A549 (cell line): ENCODE results near the gene TBC1D14. TPM values are rescaled to one million over a fixed set of nuclear protein-coding genes. Genes with fewer than 3 reads are reported as not detected.

Experiments used
- ATAC-seq, 2 experiments: fragments of 200-7000 bp in 1 of 2; fragments of >200 bp in 1 of 2; cut with Nextera tagmentation in 1 of 2; cut with Tn5 transposase in 1 of 2; 3 replicates each; pipeline versions ENCODE4 v1.8.0 to v1.9.1; 2018 to 2020; ENCODE audit warnings: mild to moderate bottlenecking in 1 of 2, moderate library complexity in 1 of 2
- CTCF ChIA-PET: fragments of 300-600 bp; sonication (Branson Sonifier 250); formaldehyde crosslinking; extraction: SDS; loops from one replicate; lab custom pipeline; 2021; ENCODE audit warnings: antibody characterized with exemption, inconsistent platforms; lab: Yijun Ruan, JAX
- POLR2A ChIA-PET: fragments of 350-600 bp; formaldehyde crosslinking; extraction: SDS; loops from one replicate; lab custom pipeline; 2021; ENCODE audit warnings: antibody characterized with exemption, inconsistent platforms; lab: Yijun Ruan, JAX
- DNase-seq, 2 experiments: peaks; one replicate each; pipeline versions ENCODE4 v3.0.0 to v3.0.0-alpha.2; 2011 to 2016; ENCODE audit warnings: low read depth in 1 of 2, low spot score in 1 of 2
- FAIRE-seq: peaks from 2 replicates; lab custom pipeline; 2011; peaks lifted over from hg19 to GRCh38; lab: Jason Lieb, UNC
- H3K27ac ChIP-seq, 2 experiments: fragments of >200 bp; sonication (Bioruptor Twin); formaldehyde crosslinking; 3 replicates each; pipeline ENCODE4 v1.5.1; 2016 to 2017
- H3K4me1 ChIP-seq: fragments of >200 bp; sonication (Bioruptor Twin); formaldehyde crosslinking; 3 replicates; pipeline ENCODE4 v1.6.1; 2016
- H3K4me2 ChIP-seq: fragments of >200 bp; sonication (Bioruptor Twin); formaldehyde crosslinking; 3 replicates; pipeline ENCODE4 v1.6.1; 2016
- H3K4me3 ChIP-seq: fragments of >200 bp; sonication (Bioruptor Twin); formaldehyde crosslinking; 3 replicates; pipeline ENCODE4 v1.5.1; 2016
- H3K9me3 ChIP-seq: fragments of >200 bp; sonication (Bioruptor Twin); formaldehyde crosslinking; 3 replicates; pipeline ENCODE4 v1.6.1; 2016
- BCL3 ChIP-seq: fragments of >200 bp; sonication (Bioruptor Twin); formaldehyde crosslinking; IDR thresholded peaks from 3 replicates; pipeline ENCODE4 v1.6.1; 2016
- ELK1 ChIP-seq: fragments of 150-350 bp; IDR thresholded peaks from 2 replicates; pipeline ENCODE4 v1.6.1; 2014; ENCODE audit warnings: low read depth, mild to moderate bottlenecking, low read length
- FOSB ChIP-seq: fragments of 250-450 bp; sonication (Bioruptor Pico); IDR thresholded peaks from 2 replicates; pipeline ENCODE4 v1.5.0; 2020; ENCODE audit warnings: mild to moderate bottlenecking, moderate library complexity
- FOSL2 ChIP-seq, 2 experiments: fragments of 450-650 bp in 1 of 2; fragments of >200 bp in 1 of 2; sonication (Bioruptor Twin) in 1 of 2; formaldehyde crosslinking; IDR thresholded peaks; 2 replicates each; pipeline versions ENCODE4 v1.5.0 to v1.6.1; 2016 to 2020; ENCODE audit warnings: mild to moderate bottlenecking in 1 of 2, moderate library complexity in 1 of 2
- HES2 ChIP-seq: fragments of >200 bp; sonication (Bioruptor Twin); formaldehyde crosslinking; IDR thresholded peaks from 2 replicates; pipeline ENCODE4 v1.6.1; 2016
- HOXB13 ChIP-seq: fragments of 250-450 bp; sonication (Bioruptor Pico); IDR thresholded peaks from 2 replicates; pipeline ENCODE4 v1.5.0; 2020; ENCODE audit warnings: low read depth, mild to moderate bottlenecking, moderate library complexity
- HOXB5 ChIP-seq: fragments of 250-450 bp; sonication (Bioruptor Pico); IDR thresholded peaks from 2 replicates; pipeline ENCODE4 v1.5.0; 2020; ENCODE audit warnings: mild to moderate bottlenecking, moderate library complexity
- JUN ChIP-seq, 2 experiments: fragments of >200 bp; sonication (Bioruptor Twin); formaldehyde crosslinking; IDR thresholded peaks; 2 replicates in 1 of 2; 3 replicates in 1 of 2; pipeline ENCODE4 v1.6.1; 2016 to 2017
- JUNB ChIP-seq: fragments of >200 bp; sonication (Bioruptor Twin); formaldehyde crosslinking; IDR thresholded peaks from 2 replicates; pipeline ENCODE4 v1.6.1; 2016
- KDM5A ChIP-seq: fragments of 200-600 bp; sonication (generic); IDR thresholded peaks from 2 replicates; pipeline ENCODE4 v1.6.1; 2016; ENCODE audit warnings: antibody characterized with exemption, mild to moderate bottlenecking
- MAX ChIP-seq: IDR thresholded peaks from 2 replicates; pipeline ENCODE4 v1.6.1; 2012
- MYC ChIP-seq: IDR thresholded peaks from 2 replicates; pipeline ENCODE4 v1.6.1; 2012; ENCODE audit warnings: mild to moderate bottlenecking, inconsistent platforms, low read length, improper control_type of control experiment, borderline replicate concordance
- NFE2L2 ChIP-seq: fragments of 150-350 bp; conservative IDR thresholded peaks from 2 replicates; pipeline ENCODE4 v1.6.1; 2014; ENCODE audit warnings: low read length
- NPAS2 ChIP-seq: fragments of 250-450 bp; sonication (Bioruptor Pico); IDR thresholded peaks from 2 replicates; pipeline ENCODE4 v1.8.0; 2022; ENCODE audit warnings: mild to moderate bottlenecking, moderate library complexity, borderline replicate concordance
- PBX3 ChIP-seq: IDR thresholded peaks from 2 replicates; pipeline ENCODE4 v1.6.1; 2012
- PHF8 ChIP-seq: fragments of 200-600 bp; sonication (generic); IDR thresholded peaks from 2 replicates; pipeline ENCODE4 v1.6.1; 2016; ENCODE audit warnings: low read depth, mild to moderate bottlenecking, antibody characterized with exemption, moderate library complexity, borderline replicate concordance
- POLR2AphosphoS2 ChIP-seq: conservative IDR thresholded peaks from 2 replicates; pipeline ENCODE4 v1.6.1; 2012; ENCODE audit warnings: low read length, improper control_type of control experiment, inconsistent platforms
- RAD21 ChIP-seq, 2 experiments: fragments of >200 bp in 1 of 2; sonication (Bioruptor Twin) in 1 of 2; formaldehyde crosslinking in 1 of 2; IDR thresholded peaks in 1 of 2; conservative IDR thresholded peaks in 1 of 2; 2 replicates in 1 of 2; 3 replicates in 1 of 2; pipeline ENCODE4 v1.6.1; 2012 to 2018; ENCODE audit warnings: inconsistent platforms in 1 of 2
- RARB ChIP-seq: fragments of 250-450 bp; sonication (Bioruptor Pico); IDR thresholded peaks from 2 replicates; pipeline ENCODE4 v1.8.0; 2021; ENCODE audit warnings: mild to moderate bottlenecking, moderate library complexity
- RCOR1 ChIP-seq: fragments of 150-350 bp; IDR thresholded peaks from 2 replicates; pipeline ENCODE4 v1.6.1; 2014; ENCODE audit warnings: antibody characterized with exemption, low read length, low read depth
- REST ChIP-seq: fragments of 200-600 bp; sonication (generic); IDR thresholded peaks from 2 replicates; pipeline ENCODE4 v1.6.1; 2016; ENCODE audit warnings: antibody characterized with exemption, mild to moderate bottlenecking, moderate library complexity
- TFCP2L1 ChIP-seq: fragments of 250-450 bp; sonication (Bioruptor Pico); IDR thresholded peaks from 2 replicates; pipeline ENCODE4 v1.5.0; 2021; ENCODE audit warnings: mild to moderate bottlenecking
- ZFP36 ChIP-seq: fragments of 450-650 bp; IDR thresholded peaks from 2 replicates; pipeline ENCODE4 v1.6.1; 2014; ENCODE audit warnings: borderline replicate concordance; ENCODE audit not compliant: partially characterized antibody
- WGBS: methylation state at CpG from one replicate; pipeline ENCODE4 v1.1.6; 2017; ENCODE audit errors: missing lambda C conversion rate; 5-methylcytosine and 5-hydroxymethylcytosine counted together
- polyA plus RNA-seq, 4 experiments: library from polyadenylated mRNA; depleted of rRNA in 3 of 4; stranded (reverse); fragments of >200 nt; fragmentation: RNase III in 1 of 4; extraction: RNeasy Plus Mini Kit Qiagen cat#74134 plus additional on column Dnase treatment in 1 of 4; gene quantifications; 2 replicates in 3 of 4; 3 replicates in 1 of 4; pipeline ENCODE4 v1.2.3, GENCODE V29; 2011 to 2017

Gene TBC1D14
- polyA plus RNA-seq, 2 of the 4 experiments (the other 2 are of a cell fraction), result 30.2 to 39.0 TPM

- TF ChIP-seq REST (no peak), RCOR1 (no peak), NFE2L2 (no peak)
These were observed 26.3 kb downstream of the TBC1D14 start (continued) for GRCh38 chr4:6935965-6936364.

GRCh38 chr4:6937201-6937600, 27.6 kb downstream of the TBC1D14 start:
- Histone ChIP-seq H3K9me3 (no peaks in the 10 kb centered on the region), H3K4me1 (peaks cover 20% of the 10 kb centered on the region), H3K4me3 (no peak overlapping the region), H3K4me2 (no peak overlapping the region), H3K27ac (no peak overlapping the region)
- ChIA-PET POLR2A (no interaction called here), CTCF (interaction anchor here (1.3 kb wide), 1 partner anchor 134 kb away, joined by 3 read pairs; no protein-coding TSS in a partner anchor)
- 75% methylated on average over 6 of the region's 6 CpGs for WGBS
- FAIRE-seq (no peak), DNase-seq (no peak), ATAC-seq (no peak)
- no peak for TF ChIP-seq RCOR1
- no peak for TF ChIP-seq PHF8
- no peak for TF ChIP-seq BCL3
- no peak for TF ChIP-seq PBX3
- no peak for TF ChIP-seq FOSL2 (IDR thresholded peaks at IDR 0.05)
- no peak for TF ChIP-seq FOSL2 (CRISPR knock-in tag; IDR thresholded peaks at IDR 0.05)
- no peak for TF ChIP-seq MAX
- TF ChIP-seq ZFP36, result no peak
- TF ChIP-seq HOXB5 (CRISPR knock-in tag), result no peak
- TF ChIP-seq JUN (IDR thresholded peaks at IDR 0.05), result no peak
- no peak for TF ChIP-seq NPAS2 (CRISPR knock-in tag)
- no peak for TF ChIP-seq TFCP2L1 (CRISPR knock-in tag)

- 96% methylated on average over 11 of the region's 17 CpGs for WGBS
- Histone ChIP-seq H3K27ac (no peak overlapping the region), H3K9me3 (no peaks in the 10 kb centered on the region), H3K4me2 (no peak overlapping the region), H3K4me3 (no peak overlapping the region), H3K4me1 (peaks cover 25% of the 10 kb centered on the region)
- no peak for ATAC-seq
- FAIRE-seq, result no peak
- CTCF ChIA-PET, result interaction anchor here (1.0 to 1.1 kb wide), 3 partner anchors 11 to 27 kb away, joined by 3 to 6 read pairs (median 4); no protein-coding TSS in a partner anchor
- POLR2A ChIA-PET, result no interaction called here
- no peak for DNase-seq
- TF ChIP-seq KDM5A (no peak), MAX (no peak), RAD21 (conservative IDR thresholded peaks at IDR 0.05 in 1 of 2, IDR thresholded peaks at IDR 0.05 in 1 of 2) (no peak), JUNB (no peak), HES2 (no peak), JUN (IDR thresholded peaks at IDR 0.05) (no peak), FOSB (no peak), ELK1 (no peak), RARB (CRISPR knock-in tag) (no peak), POLR2AphosphoS2 (no peak), HOXB13 (CRISPR knock-in tag) (no peak), MYC (no peak), NFE2L2 (no peak)
These were observed 28.1 kb downstream of the TBC1D14 start for GRCh38 chr4:6937754-6938153.
